ENCODE results near the gene KCP.

The KCP gene

GRCh38 chr7:128885370-128886187 is 24.9 kb downstream of the KCP start:
- Mint-ChIP-seq H3K4me1 (ENCODE audit: low read depth) (peaks cover 5% of the 10 kb centered on the region), H3K27me3 (peaks cover 27% of the 10 kb centered on the region), H3K27ac (no peak overlapping the region), H3K9me3 (no peaks in the 10 kb centered on the region), H3K4me3 (no peak overlapping the region), H3K36me3 (ENCODE audit: low read depth) (no peaks in the 10 kb centered on the region)
- intact Hi-C loops (cut with micrococcal nuclease): no loop called here

- H3K4me1 Mint-ChIP-seq (ENCODE audit: low read depth): peaks cover 5% of the 10 kb centered on the region
- no peak overlapping the region for H3K4me3 Mint-ChIP-seq
- H3K36me3 Mint-ChIP-seq (ENCODE audit: low read depth): no peaks in the 10 kb centered on the region
- H3K27me3 Mint-ChIP-seq: peaks cover 19% of the 10 kb centered on the region
- H3K9me3 Mint-ChIP-seq: no peaks in the 10 kb centered on the region
- intact Hi-C loops (cut with micrococcal nuclease): loop anchor here (5.0 kb wide), 2 partner anchors 42 to 407 kb away; partner anchors contain the start of gene METTL2B
- no peak overlapping the region for H3K27ac Mint-ChIP-seq
Observed at GRCh38 chr7:128884561-128885369, 25.7 kb downstream of the KCP start.

- Mint-ChIP-seq H3K9me3 (no peaks in the 10 kb centered on the region), H3K36me3 (ENCODE audit: low read depth) (no peaks in the 10 kb centered on the region), H3K4me1 (ENCODE audit: low read depth) (peaks cover 5% of the 10 kb centered on the region), H3K4me3 (no peak overlapping the region), H3K27ac (no peak overlapping the region), H3K27me3 (peaks cover 16% of the 10 kb centered on the region)
- intact Hi-C loops (cut with micrococcal nuclease): loop anchor here (5.0 kb wide), 2 partner anchors 42 to 407 kb away; partner anchors contain the start of gene METTL2B
Observed at GRCh38 chr7:128883622-128884448, 26.7 kb downstream of the KCP start.

GRCh38 chr7:128882134-128882533 is 28.4 kb downstream of the KCP start:
- H3K27ac Mint-ChIP-seq: no peak overlapping the region
- intact Hi-C loops (cut with micrococcal nuclease): loop anchor here (5.0 kb wide), 2 partner anchors 40 to 405 kb away; partner anchors contain the start of gene METTL2B
- peaks cover 5% of the 10 kb centered on the region for H3K4me1 Mint-ChIP-seq (ENCODE audit: low read depth)
- H3K27me3 Mint-ChIP-seq: peaks cover 16% of the 10 kb centered on the region
- no peak overlapping the region for H3K4me3 Mint-ChIP-seq
- H3K9me3 Mint-ChIP-seq: no peaks in the 10 kb centered on the region
- H3K36me3 Mint-ChIP-seq (ENCODE audit: low read depth): no peaks in the 10 kb centered on the region

- intact Hi-C loops (cut with micrococcal nuclease): loop anchor here (2.0 to 5.0 kb wide), 3 partner anchors 39 to 404 kb away; partner anchors contain the start of gene METTL2B
- Mint-ChIP-seq H3K27me3 (peaks cover 14% of the 10 kb centered on the region), H3K27ac (no peak overlapping the region), H3K36me3 (ENCODE audit: low read depth) (no peaks in the 10 kb centered on the region), H3K4me3 (no peak overlapping the region), H3K9me3 (no peaks in the 10 kb centered on the region), H3K4me1 (ENCODE audit: low read depth) (peaks cover 5% of the 10 kb centered on the region)
Observed at GRCh38 chr7:128881458-128882125, 28.9 kb downstream of the KCP start.

- intact Hi-C loops (cut with micrococcal nuclease): loop anchor here (2.0 to 5.0 kb wide), 3 partner anchors 39 to 404 kb away; partner anchors contain the start of gene METTL2B
- no peaks in the 10 kb centered on the region for H3K9me3 Mint-ChIP-seq
- H3K4me1 Mint-ChIP-seq (ENCODE audit: low read depth): peaks cover 5% of the 10 kb centered on the region
- no peak overlapping the region for H3K27ac Mint-ChIP-seq
- no peaks in the 10 kb centered on the region for H3K36me3 Mint-ChIP-seq (ENCODE audit: low read depth)
- no peak overlapping the region for H3K4me3 Mint-ChIP-seq
- peaks cover 12% of the 10 kb centered on the region for H3K27me3 Mint-ChIP-seq
Observed at GRCh38 chr7:128880791-128881457, 29.6 kb downstream of the KCP start.

- H3K9me3 Mint-ChIP-seq: no peaks in the 10 kb centered on the region
- H3K36me3 Mint-ChIP-seq (ENCODE audit: low read depth): no peaks in the 10 kb centered on the region
- intact Hi-C loops (cut with micrococcal nuclease): loop anchor here (2.0 to 5.0 kb wide), 3 partner anchors 38 to 403 kb away; partner anchors contain the start of gene METTL2B
- H3K4me3 Mint-ChIP-seq: no peak overlapping the region
- peaks cover 5% of the 10 kb centered on the region for H3K4me1 Mint-ChIP-seq (ENCODE audit: low read depth)
- peaks cover 7% of the 10 kb centered on the region for H3K27me3 Mint-ChIP-seq
- no peak overlapping the region for H3K27ac Mint-ChIP-seq
Observed at GRCh38 chr7:128879939-128880746, 30.4 kb downstream of the KCP start.

- H3K4me1 Mint-ChIP-seq (ENCODE audit: low read depth): peaks cover 5% of the 10 kb centered on the region
- no peak overlapping the region for H3K4me3 Mint-ChIP-seq
- H3K36me3 Mint-ChIP-seq (ENCODE audit: low read depth): no peaks in the 10 kb centered on the region
- H3K27ac Mint-ChIP-seq: no peak overlapping the region
- no peaks in the 10 kb centered on the region for H3K9me3 Mint-ChIP-seq
- H3K27me3 Mint-ChIP-seq: peaks cover 5% of the 10 kb centered on the region
- intact Hi-C loops (cut with micrococcal nuclease): no loop called here
Observed at GRCh38 chr7:128879461-128879938, 31.0 kb downstream of the KCP start.

GRCh38 chr7:128878226-128879105 is 32.0 kb downstream of the KCP start:
- Mint-ChIP-seq H3K36me3 (ENCODE audit: low read depth) (no peaks in the 10 kb centered on the region), H3K9me3 (no peaks in the 10 kb centered on the region), H3K4me3 (no peak overlapping the region), H3K27ac (no peak overlapping the region), H3K27me3 (peaks cover 5% of the 10 kb centered on the region), H3K4me1 (ENCODE audit: low read depth) (peaks cover 2% of the 10 kb centered on the region)
- intact Hi-C loops (cut with micrococcal nuclease): no loop called here

GRCh38 chr7:128877756-128878120 is 32.8 kb downstream of the KCP start:
- intact Hi-C loops (cut with micrococcal nuclease): no loop called here
- H3K9me3 Mint-ChIP-seq: no peaks in the 10 kb centered on the region
- peaks cover 9% of the 10 kb centered on the region for H3K27me3 Mint-ChIP-seq
- H3K36me3 Mint-ChIP-seq (ENCODE audit: low read depth): no peaks in the 10 kb centered on the region
- H3K27ac Mint-ChIP-seq: no peak overlapping the region
- H3K4me3 Mint-ChIP-seq: no peak overlapping the region
- no peaks in the 10 kb centered on the region for H3K4me1 Mint-ChIP-seq (ENCODE audit: low read depth)

GRCh38 chr7:128876978-128877755 is 33.3 kb downstream of the KCP start:
- no peaks in the 10 kb centered on the region for H3K9me3 Mint-ChIP-seq
- no peak overlapping the region for H3K27ac Mint-ChIP-seq
- H3K27me3 Mint-ChIP-seq: peaks cover 12% of the 10 kb centered on the region
- H3K36me3 Mint-ChIP-seq (ENCODE audit: low read depth): no peaks in the 10 kb centered on the region
- H3K4me3 Mint-ChIP-seq: no peak overlapping the region
- H3K4me1 Mint-ChIP-seq (ENCODE audit: low read depth): no peaks in the 10 kb centered on the region
- intact Hi-C loops (cut with micrococcal nuclease): no loop called here

All from dendritic cell treated with granulocyte-macrophage colony-stimulating factor and Interleukin-4, amounts not matched to agents 40 ng/mL and 50 ng/mL, for 4 days (primary cell).